ENCODE results near the gene PTDSS2. TPM values are rescaled to one million over a fixed set of nuclear protein-coding genes. Genes with fewer than 3 reads are reported as not detected.
A peak's percentile ranks its signal among the peaks of the same experiment; 100 is the strongest.

The PTDSS2 gene
- total RNA-seq, 1 experiment from 2014 or later = 49.5 TPM

- CTCF ChIA-PET = interaction anchor here (0.6 to 1.3 kb wide), 2 partner anchors 8 to 74 kb away, joined by 3 read pairs; no protein-coding TSS in a partner anchor
Measured at GRCh38 chr11:520428-521176, 70.5 kb downstream of the PTDSS2 start.

DNA sequence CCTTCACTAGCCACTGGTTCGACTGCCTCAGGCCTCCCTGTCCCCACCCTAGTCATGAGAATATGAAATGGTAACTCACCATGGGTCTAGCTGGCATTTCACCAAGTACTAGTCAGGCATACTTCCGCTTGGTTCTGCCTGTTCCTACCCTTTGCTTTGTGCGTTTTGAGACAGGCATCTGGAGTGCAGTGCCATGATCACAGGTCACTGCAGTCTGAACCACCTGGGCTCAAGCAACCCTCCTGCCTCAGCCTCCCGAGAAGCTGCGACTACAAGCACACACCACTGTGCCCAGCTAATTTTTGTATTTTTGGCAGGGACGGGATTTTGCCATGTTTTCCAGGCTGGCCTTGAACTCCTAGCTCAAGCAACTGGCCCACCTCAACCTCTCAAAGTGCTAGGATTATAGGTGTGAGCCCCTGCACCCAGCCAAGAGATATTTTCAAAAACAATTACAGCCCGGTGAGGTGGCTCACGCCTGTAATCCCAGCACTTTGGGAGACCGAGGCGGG lies 71.2 kb downstream of the PTDSS2 start:
- DNase-seq (ENCODE audit: low spot score) = no peak
- no peak for TF ChIP-seq NR3C1 (CRISPR knock-in tag; conservative IDR thresholded peaks at IDR 0.05; ENCODE audit: low read depth)
- no peak for TF ChIP-seq PRDM15 (CRISPR knock-in tag; IDR thresholded peaks at IDR 0.05)
- no peak overlapping the region for H3K4me3 Mint-ChIP-seq
- H3K9me3 Mint-ChIP-seq = peaks cover 25% of the 10 kb centered on the region
- H3K27ac Mint-ChIP-seq = no peak overlapping the region
- no peaks in the 10 kb centered on the region; the same call in 1 of the 2 replicates for H3K4me1 Mint-ChIP-seq
- no peak for ATAC-seq
- ChIA-PET POLR2A (no interaction called here), CTCF (interaction anchor here (1.3 kb wide), 1 partner anchor 8 kb away, joined by 3 read pairs; no protein-coding TSS in a partner anchor)
- peaks cover 23% of the 10 kb centered on the region for H3K36me3 Mint-ChIP-seq
- peaks cover 12% of the 10 kb centered on the region for H3K27me3 Mint-ChIP-seq (ENCODE audit: low read depth)

More at GRCh38 chr11:520428-521176, 70.5 kb downstream of the PTDSS2 start:
- Mint-ChIP-seq H3K9me3 (peaks cover 31% of the 10 kb centered on the region), H3K36me3 (peaks cover 26% of the 10 kb centered on the region), H3K4me1 (no peaks in the 10 kb centered on the region; the same call in 1 of the 2 replicates), H3K4me3 (no peak overlapping the region), H3K27me3 (ENCODE audit: low read depth) (peaks cover 10% of the 10 kb centered on the region), H3K27ac (no peak overlapping the region)
- POLR2A ChIA-PET = no interaction called here
- DNase-seq (ENCODE audit: low spot score) = peak; percentile 45
- peak; percentile 53 for TF ChIP-seq CTCF (IDR thresholded peaks at IDR 0.05)
- no peak for TF ChIP-seq NFATC4 (CRISPR knock-in tag; IDR thresholded peaks at IDR 0.05)
- TF ChIP-seq JUN (CRISPR knock-in tag; IDR thresholded peaks at IDR 0.05) = no peak
- ATAC-seq = no peak

GRCh38 chr11:526192-526591 lies 76.1 kb downstream of the PTDSS2 start:
- no peak overlapping the region for H3K27ac Mint-ChIP-seq
- H3K9me3 Mint-ChIP-seq = peaks cover 7% of the 10 kb centered on the region
- ChIA-PET CTCF (no interaction called here), POLR2A (no interaction called here)
- H3K4me3 Mint-ChIP-seq = no peak overlapping the region
- H3K27me3 Mint-ChIP-seq (ENCODE audit: low read depth) = peaks cover 5% of the 10 kb centered on the region
- peaks cover 3% of the 10 kb centered on the region for H3K36me3 Mint-ChIP-seq
- no peak for DNase-seq (ENCODE audit: low spot score)
- TF ChIP-seq MAX (CRISPR knock-in tag; IDR thresholded peaks at IDR 0.05) = no peak
- TF ChIP-seq, protein P1, sequence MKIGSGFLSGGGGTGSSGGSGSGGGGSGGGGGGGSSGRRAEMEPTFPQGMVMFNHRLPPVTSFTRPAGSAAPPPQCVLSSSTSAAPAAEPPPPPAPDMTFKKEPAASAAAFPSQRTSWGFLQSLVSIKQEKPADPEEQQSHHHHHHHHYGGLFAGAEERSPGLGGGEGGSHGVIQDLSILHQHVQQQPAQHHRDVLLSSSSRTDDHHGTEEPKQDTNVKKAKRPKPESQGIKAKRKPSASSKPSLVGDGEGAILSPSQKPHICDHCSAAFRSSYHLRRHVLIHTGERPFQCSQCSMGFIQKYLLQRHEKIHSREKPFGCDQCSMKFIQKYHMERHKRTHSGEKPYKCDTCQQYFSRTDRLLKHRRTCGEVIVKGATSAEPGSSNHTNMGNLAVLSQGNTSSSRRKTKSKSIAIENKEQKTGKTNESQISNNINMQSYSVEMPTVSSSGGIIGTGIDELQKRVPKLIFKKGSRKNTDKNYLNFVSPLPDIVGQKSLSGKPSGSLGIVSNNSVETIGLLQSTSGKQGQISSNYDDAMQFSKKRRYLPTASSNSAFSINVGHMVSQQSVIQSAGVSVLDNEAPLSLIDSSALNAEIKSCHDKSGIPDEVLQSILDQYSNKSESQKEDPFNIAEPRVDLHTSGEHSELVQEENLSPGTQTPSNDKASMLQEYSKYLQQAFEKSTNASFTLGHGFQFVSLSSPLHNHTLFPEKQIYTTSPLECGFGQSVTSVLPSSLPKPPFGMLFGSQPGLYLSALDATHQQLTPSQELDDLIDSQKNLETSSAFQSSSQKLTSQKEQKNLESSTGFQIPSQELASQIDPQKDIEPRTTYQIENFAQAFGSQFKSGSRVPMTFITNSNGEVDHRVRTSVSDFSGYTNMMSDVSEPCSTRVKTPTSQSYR (CRISPR knock-in tag; IDR thresholded peaks at IDR 0.05) = no peak
- TF ChIP-seq, protein P2, sequence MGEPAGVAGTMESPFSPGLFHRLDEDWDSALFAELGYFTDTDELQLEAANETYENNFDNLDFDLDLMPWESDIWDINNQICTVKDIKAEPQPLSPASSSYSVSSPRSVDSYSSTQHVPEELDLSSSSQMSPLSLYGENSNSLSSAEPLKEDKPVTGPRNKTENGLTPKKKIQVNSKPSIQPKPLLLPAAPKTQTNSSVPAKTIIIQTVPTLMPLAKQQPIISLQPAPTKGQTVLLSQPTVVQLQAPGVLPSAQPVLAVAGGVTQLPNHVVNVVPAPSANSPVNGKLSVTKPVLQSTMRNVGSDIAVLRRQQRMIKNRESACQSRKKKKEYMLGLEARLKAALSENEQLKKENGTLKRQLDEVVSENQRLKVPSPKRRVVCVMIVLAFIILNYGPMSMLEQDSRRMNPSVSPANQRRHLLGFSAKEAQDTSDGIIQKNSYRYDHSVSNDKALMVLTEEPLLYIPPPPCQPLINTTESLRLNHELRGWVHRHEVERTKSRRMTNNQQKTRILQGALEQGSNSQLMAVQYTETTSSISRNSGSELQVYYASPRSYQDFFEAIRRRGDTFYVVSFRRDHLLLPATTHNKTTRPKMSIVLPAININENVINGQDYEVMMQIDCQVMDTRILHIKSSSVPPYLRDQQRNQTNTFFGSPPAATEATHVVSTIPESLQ (CRISPR knock-in tag; IDR thresholded peaks at IDR 0.05) = no peak
- TF ChIP-seq CREB1 (CRISPR knock-in tag; IDR thresholded peaks at IDR 0.05) = no peak
- no peak for TF ChIP-seq ZNF512 (CRISPR knock-in tag; IDR thresholded peaks at IDR 0.05; ENCODE audit: borderline replicate concordance)
- TF ChIP-seq NR1H2 (CRISPR knock-in tag; IDR thresholded peaks at IDR 0.05) = no peak
- TF ChIP-seq, protein P3, sequence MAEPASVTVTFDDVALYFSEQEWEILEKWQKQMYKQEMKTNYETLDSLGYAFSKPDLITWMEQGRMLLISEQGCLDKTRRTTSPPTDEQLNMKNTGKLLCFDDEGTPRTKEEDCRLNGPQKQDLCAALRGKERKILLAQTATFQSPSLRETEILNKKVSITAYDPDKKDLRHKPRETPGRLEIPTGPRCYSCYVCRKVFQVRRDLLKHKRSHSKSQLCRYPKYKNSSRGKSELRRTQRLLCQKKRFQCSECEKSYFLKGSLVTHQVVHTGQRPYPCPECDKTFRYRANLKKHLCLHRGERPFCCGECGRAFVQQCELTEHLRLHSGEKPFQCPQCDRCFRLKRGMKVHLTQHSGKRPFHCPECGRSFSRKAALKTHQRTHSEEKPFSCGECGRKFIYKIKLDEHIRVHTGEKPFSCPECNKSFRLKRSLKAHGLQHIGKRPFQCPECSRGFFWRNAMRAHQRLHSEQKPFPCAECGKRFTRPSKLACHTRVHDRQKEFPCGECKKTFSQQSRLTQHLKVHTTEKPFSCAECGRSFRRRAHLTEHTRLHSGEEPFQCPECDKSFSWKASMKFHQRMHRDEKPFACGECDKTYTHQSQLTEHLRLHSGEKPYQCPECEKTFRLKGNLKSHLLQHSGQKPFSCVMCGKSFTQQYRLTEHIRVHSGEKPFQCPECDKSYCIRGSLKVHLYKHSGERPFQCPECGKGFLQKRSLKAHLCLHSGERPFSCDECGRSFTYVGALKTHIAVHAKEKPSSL (CRISPR knock-in tag; conservative IDR thresholded peaks at IDR 0.05) = no peak
- no peak for TF ChIP-seq ZNF232 (CRISPR knock-in tag; IDR thresholded peaks at IDR 0.05)
- TF ChIP-seq PRRX2 (CRISPR knock-in tag; IDR thresholded peaks at IDR 0.05) = no peak
- TF ChIP-seq JUN (CRISPR knock-in tag; IDR thresholded peaks at IDR 0.05) = no peak
- no peak for TF ChIP-seq ZNF317 (CRISPR knock-in tag; IDR thresholded peaks at IDR 0.05; ENCODE audit: borderline replicate concordance, low read depth)
- no peak for TF ChIP-seq SOX15 (CRISPR knock-in tag; IDR thresholded peaks at IDR 0.05)
- no peaks in the 10 kb centered on the region for H3K4me1 Mint-ChIP-seq
- no peak for ATAC-seq
